ENCODE results near the gene SH3RF3.
A peak's percentile ranks its signal among the peaks of the same experiment; 100 is the strongest.

Gene SH3RF3

GRCh38 chr2:109513749-109514588, 385.0 kb downstream of the SH3RF3 start:
- no peak overlapping the region for H3K23ac ChIP-seq (ENCODE audit: low read length)
- H2BK120ac ChIP-seq (ENCODE audit: low read depth, low read length): no peak overlapping the region
- WGBS (ENCODE audit: extremely low coverage, insufficient coverage, low lambda C conversion rate): no CpG with 5 or more reads among the region's 20 CpGs
- no peaks in the 10 kb centered on the region for H3K79me2 ChIP-seq (ENCODE audit: control insufficient read depth, insufficient read depth, low read length)
- H3K4me1 ChIP-seq (ENCODE audit: control insufficient read depth, low read depth, low read length): peaks cover 2% of the 10 kb centered on the region
- no peak overlapping the region for H3K4me2 ChIP-seq (ENCODE audit: low read length)
- H3K9ac ChIP-seq (ENCODE audit: low read length): no peak overlapping the region
- no peaks in the 10 kb centered on the region for H3K36me3 ChIP-seq (ENCODE audit: control insufficient read depth, insufficient read depth, low read length)
- no peak overlapping the region for H3K18ac ChIP-seq (ENCODE audit: low read length)
- no peaks in the 10 kb centered on the region for H3K27me3 ChIP-seq (ENCODE audit: insufficient read depth, low read length, poor library complexity)
- no peak overlapping the region for H4K8ac ChIP-seq (ENCODE audit: low read depth, low read length)
- no peak overlapping the region for H3K4me3 ChIP-seq (ENCODE audit: low read length)
- H4K5ac ChIP-seq (ENCODE audit: low read length): no peak overlapping the region
- no peak overlapping the region for H3K56ac ChIP-seq (ENCODE audit: low read length)
- H3K79me1 ChIP-seq (ENCODE audit: low read length): no peaks in the 10 kb centered on the region
- H3K4ac ChIP-seq (ENCODE audit: low read depth, low read length): no peak overlapping the region
- no peak for DNase-seq
- H2BK5ac ChIP-seq (ENCODE audit: low read length): no peak overlapping the region
- H2AK5ac ChIP-seq (ENCODE audit: low read length): no peak overlapping the region
- no peak overlapping the region for H2BK15ac ChIP-seq (replicated peaks; ENCODE audit: low read depth)
- H3K27ac ChIP-seq (ENCODE audit: low read depth, low read length): no peak overlapping the region

GRCh38 chr2:109514857-109515256, 385.9 kb downstream of the SH3RF3 start:
- WGBS (ENCODE audit: extremely low coverage, insufficient coverage, low lambda C conversion rate): no CpG with 5 or more reads among the region's 5 CpGs

GRCh38 chr2:109516445-109517117, 387.6 kb downstream of the SH3RF3 start:
- H3K56ac ChIP-seq (ENCODE audit: low read length): peak overlapping the region; percentile 30
- H2BK120ac ChIP-seq (ENCODE audit: low read depth, low read length): no peak overlapping the region
- no peak overlapping the region for H3K27ac ChIP-seq (ENCODE audit: low read depth, low read length)
- no peak overlapping the region for H4K5ac ChIP-seq (ENCODE audit: low read length)
- no peaks in the 10 kb centered on the region for H3K79me2 ChIP-seq (ENCODE audit: control insufficient read depth, insufficient read depth, low read length)
- H3K36me3 ChIP-seq (ENCODE audit: control insufficient read depth, insufficient read depth, low read length): no peaks in the 10 kb centered on the region
- H4K8ac ChIP-seq (ENCODE audit: low read depth, low read length): no peak overlapping the region
- no peaks in the 10 kb centered on the region for H3K79me1 ChIP-seq (ENCODE audit: low read length)
- H3K27me3 ChIP-seq (ENCODE audit: insufficient read depth, low read length, poor library complexity): no peaks in the 10 kb centered on the region
- no peak overlapping the region for H2BK5ac ChIP-seq (ENCODE audit: low read length)
- H3K9ac ChIP-seq (ENCODE audit: low read length): no peak overlapping the region
- H2AK5ac ChIP-seq (ENCODE audit: low read length): no peak overlapping the region
- WGBS (ENCODE audit: extremely low coverage, insufficient coverage, low lambda C conversion rate): no CpG with 5 or more reads among the region's 20 CpGs
- no peak overlapping the region for H3K18ac ChIP-seq (ENCODE audit: low read length)
- H3K4me2 ChIP-seq (ENCODE audit: low read length): no peak overlapping the region
- no peak overlapping the region for H3K4ac ChIP-seq (ENCODE audit: low read depth, low read length)
- H2BK15ac ChIP-seq (replicated peaks; ENCODE audit: low read depth): no peak overlapping the region
- DNase-seq: peak; percentile 83
- H3K4me3 ChIP-seq (ENCODE audit: low read length): no peak overlapping the region
- peaks cover 2% of the 10 kb centered on the region for H3K4me1 ChIP-seq (ENCODE audit: control insufficient read depth, low read depth, low read length)
- H3K23ac ChIP-seq (ENCODE audit: low read length): peak overlapping the region; percentile 38

More at GRCh38 chr2:109514857-109515256, 385.9 kb downstream of the SH3RF3 start:
- DNase-seq: no peak
- no peak overlapping the region for H2BK5ac ChIP-seq (ENCODE audit: low read length)
- H4K8ac ChIP-seq (ENCODE audit: low read depth, low read length): no peak overlapping the region
- no peak overlapping the region for H2BK120ac ChIP-seq (ENCODE audit: low read depth, low read length)
- no peak overlapping the region for H3K4me2 ChIP-seq (ENCODE audit: low read length)
- H3K4ac ChIP-seq (ENCODE audit: low read depth, low read length): no peak overlapping the region
- no peak overlapping the region for H3K56ac ChIP-seq (ENCODE audit: low read length)
- no peak overlapping the region for H3K27ac ChIP-seq (ENCODE audit: low read depth, low read length)
- H3K4me3 ChIP-seq (ENCODE audit: low read length): no peak overlapping the region
- H2BK15ac ChIP-seq (replicated peaks; ENCODE audit: low read depth): no peak overlapping the region
- H4K5ac ChIP-seq (ENCODE audit: low read length): no peak overlapping the region
- H3K9ac ChIP-seq (ENCODE audit: low read length): no peak overlapping the region
- no peak overlapping the region for H2AK5ac ChIP-seq (ENCODE audit: low read length)
- H3K18ac ChIP-seq (ENCODE audit: low read length): no peak overlapping the region
- no peaks in the 10 kb centered on the region for H3K27me3 ChIP-seq (ENCODE audit: insufficient read depth, low read length, poor library complexity)
- H3K79me2 ChIP-seq (ENCODE audit: control insufficient read depth, insufficient read depth, low read length): no peaks in the 10 kb centered on the region
- no peak overlapping the region for H3K23ac ChIP-seq (ENCODE audit: low read length)
- H3K79me1 ChIP-seq (ENCODE audit: low read length): no peaks in the 10 kb centered on the region
- peaks cover 2% of the 10 kb centered on the region for H3K4me1 ChIP-seq (ENCODE audit: control insufficient read depth, low read depth, low read length)
- H3K36me3 ChIP-seq (ENCODE audit: control insufficient read depth, insufficient read depth, low read length): no peaks in the 10 kb centered on the region

- peak; percentile 51 for DNase-seq
- H3K4ac ChIP-seq (ENCODE audit: low read depth, low read length): no peak overlapping the region
- peak overlapping the region; percentile 38 for H3K23ac ChIP-seq (ENCODE audit: low read length)
- WGBS (ENCODE audit: extremely low coverage, insufficient coverage, low lambda C conversion rate): no CpG with 5 or more reads among the region's 26 CpGs
- H4K8ac ChIP-seq (ENCODE audit: low read depth, low read length): no peak overlapping the region
- no peaks in the 10 kb centered on the region for H3K27me3 ChIP-seq (ENCODE audit: insufficient read depth, low read length, poor library complexity)
- H3K79me1 ChIP-seq (ENCODE audit: low read length): no peaks in the 10 kb centered on the region
- peak overlapping the region; percentile 30 for H3K56ac ChIP-seq (ENCODE audit: low read length)
- no peak overlapping the region for H4K5ac ChIP-seq (ENCODE audit: low read length)
- H3K18ac ChIP-seq (ENCODE audit: low read length): no peak overlapping the region
- no peaks in the 10 kb centered on the region for H3K79me2 ChIP-seq (ENCODE audit: control insufficient read depth, insufficient read depth, low read length)
- no peak overlapping the region for H3K4me3 ChIP-seq (ENCODE audit: low read length)
- H3K9ac ChIP-seq (ENCODE audit: low read length): no peak overlapping the region
- no peak overlapping the region for H3K4me2 ChIP-seq (ENCODE audit: low read length)
- H3K36me3 ChIP-seq (ENCODE audit: control insufficient read depth, insufficient read depth, low read length): no peaks in the 10 kb centered on the region
- H3K27ac ChIP-seq (ENCODE audit: low read depth, low read length): no peak overlapping the region
- no peak overlapping the region for H2BK5ac ChIP-seq (ENCODE audit: low read length)
- H3K4me1 ChIP-seq (ENCODE audit: control insufficient read depth, low read depth, low read length): peaks cover 2% of the 10 kb centered on the region
- H2BK15ac ChIP-seq (replicated peaks; ENCODE audit: low read depth): no peak overlapping the region
- H2BK120ac ChIP-seq (ENCODE audit: low read depth, low read length): no peak overlapping the region
- no peak overlapping the region for H2AK5ac ChIP-seq (ENCODE audit: low read length)
Observed at GRCh38 chr2:109517118-109517889, 388.3 kb downstream of the SH3RF3 start.

- Histone ChIP-seq H2BK15ac (replicated peaks; ENCODE audit: low read depth) (no peak overlapping the region), H2BK5ac (ENCODE audit: low read length) (no peak overlapping the region), H4K5ac (ENCODE audit: low read length) (no peak overlapping the region), H4K8ac (ENCODE audit: low read depth, low read length) (no peak overlapping the region), H3K79me2 (ENCODE audit: control insufficient read depth, insufficient read depth, low read length) (no peaks in the 10 kb centered on the region), H3K4me1 (ENCODE audit: control insufficient read depth, low read depth, low read length) (peaks cover 2% of the 10 kb centered on the region), H3K18ac (ENCODE audit: low read length) (no peak overlapping the region), H3K9ac (ENCODE audit: low read length) (no peak overlapping the region), H3K27ac (ENCODE audit: low read depth, low read length) (no peak overlapping the region), H3K4ac (ENCODE audit: low read depth, low read length) (no peak overlapping the region), H2AK5ac (ENCODE audit: low read length) (no peak overlapping the region), H3K56ac (ENCODE audit: low read length) (no peak overlapping the region), H3K4me2 (ENCODE audit: low read length) (no peak overlapping the region), H3K36me3 (ENCODE audit: control insufficient read depth, insufficient read depth, low read length) (no peaks in the 10 kb centered on the region), H3K23ac (ENCODE audit: low read length) (no peak overlapping the region), H3K4me3 (ENCODE audit: low read length) (no peak overlapping the region), H3K79me1 (ENCODE audit: low read length) (no peaks in the 10 kb centered on the region), H3K27me3 (ENCODE audit: insufficient read depth, low read length, poor library complexity) (no peaks in the 10 kb centered on the region), H2BK120ac (ENCODE audit: low read depth, low read length) (no peak overlapping the region)
- WGBS (ENCODE audit: extremely low coverage, insufficient coverage, low lambda C conversion rate): no CpG with 5 or more reads among the region's 4 CpGs
- DNase-seq: no peak
Observed at GRCh38 chr2:109519513-109519912, 390.5 kb downstream of the SH3RF3 start.

Data from mesendoderm (in vitro differentiated cells).